GM19025 (cell line): Measurements from ENCODE around the gene CHD3.

ENCODE experiments used
- ATAC-seq: cut with Tn5 transposase; IDR thresholded peaks from one replicate; pipeline ENCODE4 v1.9.1; 2021; ENCODE audit warnings: mild to moderate bottlenecking, low read depth, moderate library complexity; ENCODE audit not compliant: unreplicated experiment

CHD3 gene

DNA sequence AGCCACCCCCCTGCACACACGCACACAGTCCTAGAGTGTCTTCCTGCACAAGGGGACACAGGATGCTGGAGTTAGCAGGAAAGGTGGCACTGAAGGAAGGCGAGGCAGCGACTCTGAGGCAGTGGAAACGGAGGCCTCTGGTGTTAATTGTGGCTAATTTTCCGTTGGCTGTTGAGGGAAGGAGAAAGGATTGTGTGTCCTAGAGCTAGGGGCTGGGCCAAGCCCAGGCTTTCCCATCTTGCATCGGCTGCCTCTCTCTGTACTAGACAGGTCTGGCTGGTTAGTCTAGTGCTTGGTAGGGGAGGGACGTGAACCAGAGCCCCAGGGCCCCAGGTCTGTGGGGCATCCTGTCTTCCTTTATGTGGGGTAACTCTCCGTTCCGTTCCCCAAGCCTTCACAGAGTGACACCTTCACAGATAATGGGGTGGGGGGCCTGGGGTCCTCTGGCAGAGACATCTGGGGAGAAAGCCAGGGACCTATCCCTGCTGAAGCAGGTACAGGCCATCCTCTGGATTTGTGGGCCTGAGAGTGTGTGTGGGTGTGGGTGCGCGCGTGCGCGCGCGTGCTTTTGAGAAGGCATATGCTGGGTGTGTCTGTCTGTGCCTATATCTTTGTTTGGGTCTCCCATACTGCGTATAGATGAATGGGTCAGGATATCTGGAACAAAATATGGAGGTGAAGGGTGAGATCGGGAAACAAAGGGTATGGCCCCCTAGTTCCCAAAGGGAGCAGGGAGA is at the start of gene CHD3:
Gene CHD3 (plus strand): TSS at position 606 of the 737 bp plus-strand sequence. CDS start 212 bp downstream, outside the sequence.
- no peak for ATAC-seq

DNA sequence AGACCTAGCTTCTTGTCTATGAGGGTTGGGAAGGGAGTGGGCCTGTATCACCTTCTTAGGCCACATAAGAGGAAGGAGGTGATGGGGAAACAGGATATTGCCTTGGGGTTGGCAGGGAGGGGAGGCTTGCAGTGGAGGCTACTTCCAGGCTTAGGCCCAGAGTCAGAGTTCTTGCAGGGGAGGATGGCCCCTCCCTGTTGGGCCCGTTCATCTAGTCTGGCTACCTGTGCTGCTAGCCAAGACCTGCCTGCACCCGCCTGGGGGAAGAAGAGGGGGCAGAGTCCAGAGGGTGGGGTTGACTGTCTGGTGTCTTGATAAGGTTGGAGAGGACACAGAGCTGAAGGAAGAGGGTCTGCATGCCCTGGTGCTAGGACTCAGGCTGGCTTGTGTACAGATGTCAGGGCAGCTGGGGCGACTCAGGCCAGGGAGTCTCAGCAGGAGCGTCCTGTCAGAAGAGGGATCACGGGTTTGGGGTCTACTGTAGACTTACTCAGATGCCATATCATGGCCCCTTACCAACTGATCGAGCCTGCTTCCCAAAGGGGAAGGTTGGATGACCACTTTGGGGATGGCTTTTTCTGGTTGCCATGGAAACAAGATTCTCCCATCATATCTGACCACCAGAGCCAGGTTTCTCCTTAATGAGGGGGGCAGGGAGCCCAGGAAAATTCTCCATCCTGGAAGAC is 49.3 kb upstream of the CHD3 start:
- no peak for ATAC-seq

DNA sequence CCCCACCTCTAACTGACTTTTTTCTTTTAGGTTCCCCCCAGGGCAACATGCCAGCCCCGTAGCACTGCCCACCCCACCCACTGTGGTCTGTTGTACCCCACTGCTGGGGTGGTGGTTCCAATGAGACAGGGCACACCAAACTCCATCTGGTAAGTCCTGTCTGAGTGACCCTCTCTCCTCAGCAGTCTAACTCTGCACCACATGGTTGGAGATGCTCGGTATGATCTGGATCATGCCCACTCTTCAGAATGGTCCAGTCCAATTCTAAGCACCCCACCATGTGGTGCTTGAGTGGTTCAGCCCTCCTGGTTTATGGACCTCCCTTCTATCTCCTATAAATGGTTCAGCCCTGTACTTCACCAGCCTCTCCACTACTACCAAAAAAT is 48.7 kb upstream of the CHD3 start:
- no peak for ATAC-seq

GRCh38 chr17:7840441-7840840 is 48.1 kb upstream of the CHD3 start:
- ATAC-seq = no peak

- ATAC-seq = no peak
Observed at GRCh38 chr17:7840875-7841274, 47.7 kb upstream of the CHD3 start.

DNA sequence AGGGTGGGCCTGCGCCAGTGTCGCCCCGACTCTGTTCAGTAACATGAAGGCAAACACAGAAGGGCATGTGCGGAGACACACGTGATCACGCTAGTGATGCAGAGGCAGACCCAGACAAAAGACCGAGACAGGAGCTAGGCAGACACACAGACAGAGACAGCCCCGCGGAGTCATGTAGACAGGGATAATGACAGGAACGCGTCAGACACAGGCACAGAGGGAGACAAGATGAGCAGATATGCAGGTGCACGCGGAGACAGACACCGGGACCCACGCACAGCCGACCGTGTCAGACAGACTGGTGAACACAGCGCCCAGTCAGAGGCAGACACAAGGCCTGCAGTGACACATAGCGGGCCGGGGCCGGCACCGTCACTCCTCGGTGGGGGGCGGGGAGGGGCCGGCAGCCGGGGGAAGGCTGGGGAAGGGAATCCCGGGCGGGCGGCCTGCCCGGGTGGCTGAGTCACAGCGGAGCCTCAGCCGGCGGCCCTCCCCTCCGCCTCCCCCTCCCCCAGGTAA is 47.1 kb upstream of the CHD3 start:
- peak; percentile 7 for ATAC-seq

GRCh38 chr17:7841915-7842379 is 46.6 kb upstream of the CHD3 start:
- ATAC-seq = peak; percentile 14

DNA sequence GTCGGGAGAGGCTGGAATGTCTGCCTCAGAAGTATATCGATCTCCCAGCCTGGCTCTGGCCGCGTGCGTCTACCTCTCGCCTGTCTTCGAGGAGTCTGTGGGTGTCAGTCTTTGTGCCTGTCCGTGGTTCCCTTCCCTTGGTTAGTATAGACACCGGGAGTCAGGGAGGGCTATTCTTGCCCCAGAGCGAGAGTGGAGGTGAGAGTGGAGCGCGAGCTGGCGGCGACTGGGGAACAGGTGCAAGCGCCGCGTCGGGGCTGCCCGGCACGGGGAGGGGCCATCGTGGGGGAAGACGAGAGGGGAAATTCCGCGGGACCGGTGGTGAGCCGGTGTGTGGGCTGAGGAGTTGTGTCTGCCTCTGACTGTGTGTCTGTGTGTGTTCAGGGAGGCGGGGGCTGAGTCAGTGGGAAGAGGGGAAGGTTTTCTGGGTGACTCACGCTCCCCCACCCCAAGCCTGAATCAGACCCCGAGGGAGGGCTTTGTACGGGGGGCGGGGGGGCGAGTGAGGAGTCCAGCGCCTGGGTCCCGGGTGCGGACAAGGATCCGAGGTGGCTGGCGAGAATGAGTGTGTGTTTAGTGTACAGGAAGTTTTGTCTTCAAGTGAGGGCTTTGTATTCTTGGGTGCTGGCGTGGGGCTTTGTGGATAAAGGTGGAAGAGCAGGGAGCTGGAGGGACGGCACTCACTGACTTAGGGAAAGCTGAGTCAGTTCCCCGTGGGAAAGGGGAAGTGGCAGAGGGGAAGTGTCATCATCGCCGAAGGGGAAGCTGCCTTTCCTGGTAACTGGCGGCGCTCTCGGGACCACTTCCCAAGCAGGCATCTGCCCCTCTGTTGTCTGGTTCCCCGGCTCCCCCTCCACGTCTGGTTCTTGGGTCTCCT is 46.0 kb upstream of the CHD3 start:
- peak; percentile 28 for ATAC-seq

DNA sequence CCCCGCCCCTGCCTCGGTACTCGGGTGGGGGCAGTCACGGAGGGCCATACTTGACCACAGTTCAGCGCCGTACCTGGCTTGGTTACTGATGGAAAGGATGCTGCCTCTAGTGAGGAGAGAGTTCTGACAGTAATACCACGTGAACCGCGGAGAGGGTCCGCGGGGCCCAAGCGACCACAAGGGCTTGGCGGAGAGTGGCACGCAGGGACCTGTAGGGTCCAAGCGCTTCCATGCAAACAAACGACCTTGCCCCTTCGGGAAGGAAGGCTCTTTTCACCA is 45.4 kb upstream of the CHD3 start:
- no peak for ATAC-seq

DNA sequence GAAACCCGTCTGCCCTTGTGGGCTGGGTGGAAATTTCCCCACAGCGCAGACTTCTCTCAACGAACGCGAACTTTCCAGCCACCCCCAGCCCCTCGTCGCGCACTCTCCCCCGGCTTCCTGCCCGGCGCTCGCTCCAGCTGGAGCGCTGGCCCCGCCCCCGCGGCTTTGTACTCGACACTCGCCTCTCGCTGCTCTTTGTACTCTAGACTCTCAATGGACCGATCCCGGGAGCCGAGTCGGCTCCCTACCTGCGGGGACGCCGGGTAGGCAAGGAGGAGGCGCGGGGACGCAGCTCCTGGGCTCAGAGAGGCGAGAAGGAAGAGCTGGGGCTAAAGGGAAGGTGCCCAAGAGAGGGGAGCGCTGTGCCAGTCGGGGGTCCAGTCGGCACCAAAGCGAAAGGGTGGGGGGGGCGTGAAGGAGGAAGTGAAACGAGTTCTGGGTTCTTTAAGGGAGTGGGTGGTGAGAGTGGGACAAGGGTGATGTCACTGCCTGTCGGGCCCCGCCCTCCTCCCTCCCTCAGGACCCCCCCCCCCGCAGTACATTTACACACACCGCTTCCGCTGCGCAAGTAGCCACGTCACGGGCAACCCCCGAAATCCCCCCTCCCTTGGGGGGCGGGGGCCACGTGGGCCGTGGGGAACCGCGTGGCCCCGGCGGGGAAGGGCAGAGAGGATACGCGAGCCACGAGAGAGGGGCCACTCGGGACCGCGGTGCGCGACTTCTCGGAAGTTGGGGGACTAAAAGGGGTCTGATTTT is 44.9 kb upstream of the CHD3 start:
- ATAC-seq = no peak

- ATAC-seq = peak; percentile 45
Observed at GRCh38 chr17:7844292-7845154, 44.1 kb upstream of the CHD3 start.

GRCh38 chr17:7845359-7846062 is 43.1 kb upstream of the CHD3 start:
- no peak for ATAC-seq

DNA sequence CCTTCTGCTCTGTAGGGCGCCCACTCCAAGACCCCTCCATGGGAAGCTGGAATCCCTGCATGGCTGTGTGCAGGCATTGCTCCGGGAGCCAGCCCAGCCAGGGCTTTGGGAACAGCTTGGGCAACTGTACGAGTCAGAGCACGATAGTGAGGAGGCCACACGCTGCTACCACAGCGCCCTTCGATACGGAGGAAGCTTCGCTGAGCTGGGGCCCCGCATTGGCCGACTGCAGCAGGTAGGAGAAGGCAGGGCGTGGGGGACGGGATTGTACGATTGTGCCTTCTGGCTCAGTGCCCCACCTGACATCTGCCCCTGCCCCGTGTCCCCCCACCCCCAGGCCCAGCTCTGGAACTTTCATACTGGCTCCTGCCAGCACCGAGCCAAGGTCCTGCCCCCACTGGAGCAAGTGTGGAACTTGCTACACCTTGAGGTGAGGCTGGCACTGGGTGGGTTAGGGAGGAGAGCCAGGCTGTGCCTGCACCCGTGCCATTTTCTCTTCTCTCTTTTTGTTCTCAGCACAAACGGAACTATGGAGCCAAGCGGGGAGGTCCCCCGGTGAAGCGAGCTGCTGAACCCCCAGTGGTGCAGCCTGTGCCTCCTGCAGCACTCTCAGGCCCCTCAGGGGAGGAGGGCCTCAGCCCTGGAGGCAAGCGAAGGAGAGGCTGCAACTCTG is 42.4 kb upstream of the CHD3 start:
- no peak for ATAC-seq

DNA sequence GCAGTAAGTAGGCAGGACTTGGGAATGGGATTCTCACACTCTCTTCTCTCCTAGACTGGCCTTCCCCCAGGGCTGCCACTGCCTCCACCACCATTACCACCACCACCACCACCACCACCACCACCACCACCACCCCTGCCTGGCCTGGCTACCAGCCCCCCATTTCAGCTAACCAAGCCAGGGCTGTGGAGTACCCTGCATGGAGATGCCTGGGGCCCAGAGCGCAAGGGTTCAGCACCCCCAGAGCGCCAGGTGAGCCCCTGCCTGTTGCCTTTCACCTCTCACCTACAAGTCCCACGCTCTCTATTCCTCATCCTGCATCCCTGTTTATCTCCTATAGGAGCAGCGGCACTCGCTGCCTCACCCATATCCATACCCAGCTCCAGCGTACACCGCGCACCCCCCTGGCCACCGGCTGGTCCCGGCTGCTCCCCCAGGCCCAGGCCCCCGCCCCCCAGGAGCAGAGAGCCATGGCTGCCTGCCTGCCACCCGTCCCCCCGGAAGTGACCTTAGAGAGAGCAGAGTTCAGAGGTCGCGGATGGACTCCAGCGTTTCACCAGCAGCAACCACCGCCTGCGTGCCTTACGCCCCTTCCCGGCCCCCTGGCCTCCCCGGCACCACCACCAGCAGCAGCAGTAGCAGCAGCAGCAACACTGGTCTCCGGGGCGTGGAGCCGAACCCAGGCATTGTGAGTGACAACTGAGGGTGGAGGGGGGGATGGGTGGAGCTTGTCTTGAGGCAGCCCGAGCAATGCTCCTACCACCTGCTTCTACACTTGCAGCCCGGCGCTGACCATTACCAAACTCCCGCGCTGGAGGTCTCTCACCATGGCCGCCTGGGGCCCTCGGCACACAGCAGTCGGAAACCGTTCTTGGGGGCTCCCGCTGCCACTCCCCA is 41.6 kb upstream of the CHD3 start:
- no peak for ATAC-seq

GRCh38 chr17:7848131-7848579 is 40.4 kb upstream of the CHD3 start:
- ATAC-seq = no peak

DNA sequence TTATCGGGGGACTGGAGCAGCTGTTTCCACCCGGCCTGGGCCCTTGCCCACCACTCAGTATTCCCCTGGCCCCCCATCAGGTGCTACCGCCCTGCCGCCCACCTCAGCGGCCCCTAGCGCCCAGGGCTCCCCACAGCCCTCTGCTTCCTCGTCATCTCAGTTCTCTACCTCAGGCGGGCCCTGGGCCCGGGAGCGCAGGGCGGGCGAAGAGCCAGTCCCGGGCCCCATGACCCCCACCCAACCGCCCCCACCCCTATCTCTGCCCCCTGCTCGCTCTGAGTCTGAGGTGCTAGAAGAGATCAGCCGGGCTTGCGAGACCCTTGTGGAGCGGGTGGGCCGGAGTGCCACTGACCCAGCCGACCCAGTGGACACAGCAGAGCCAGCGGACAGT is 39.9 kb upstream of the CHD3 start:
- no peak for ATAC-seq

- no peak for ATAC-seq
Observed at GRCh38 chr17:7849130-7849750, 39.3 kb upstream of the CHD3 start.
